ENCODE data around the gene MPG.

- TF ChIP-seq CTCF (IDR thresholded peaks at IDR 0.05) (no peak), EZH2 (IDR thresholded peaks at IDR 0.05; ENCODE audit: borderline replicate concordance, insufficient read depth, low read depth, low read length, poor library complexity, severe bottlenecking) (no peak)
Observed at GRCh38 chr16:62968-63391, 15.0 kb upstream of the MPG start.
